HG03103 (cell line): ENCODE measurements around the gene COLQ.
"Not testable (repeated sequence)": the region's sequence is repeated elsewhere in the genome, so short reads cannot be mapped to it uniquely, and the experiment has no call there.

Experiments used
- ATAC-seq: cut with Tn5 transposase; IDR thresholded peaks from one replicate; pipeline ENCODE4 v1.9.1; 2021; ENCODE audit warnings: low read depth; ENCODE audit not compliant: unreplicated experiment

Gene COLQ

GRCh38 chr3:15458212-15458780 is 63.2 kb downstream of the COLQ start:
- ATAC-seq = no peak

DNA sequence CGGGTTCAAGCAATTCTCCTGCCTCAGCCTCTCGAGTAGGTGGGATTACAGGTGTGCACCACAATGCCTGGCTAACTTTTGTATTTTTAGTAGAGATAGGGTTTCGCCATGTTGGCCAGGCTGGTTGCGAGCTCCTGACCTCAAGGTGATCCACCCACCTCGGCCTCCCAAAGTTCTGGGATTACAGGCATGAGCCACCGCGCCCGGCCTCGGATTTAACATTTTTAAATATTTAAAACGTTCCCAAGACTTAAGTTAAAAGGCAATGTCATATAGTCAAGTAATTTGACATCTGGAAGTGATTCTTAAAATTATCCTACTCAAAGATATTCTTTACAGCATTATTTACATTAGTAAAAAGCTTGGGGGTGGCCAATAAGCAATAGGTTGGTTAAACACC is 64.6 kb downstream of the COLQ start:
- ATAC-seq = not testable (repeated sequence)

DNA sequence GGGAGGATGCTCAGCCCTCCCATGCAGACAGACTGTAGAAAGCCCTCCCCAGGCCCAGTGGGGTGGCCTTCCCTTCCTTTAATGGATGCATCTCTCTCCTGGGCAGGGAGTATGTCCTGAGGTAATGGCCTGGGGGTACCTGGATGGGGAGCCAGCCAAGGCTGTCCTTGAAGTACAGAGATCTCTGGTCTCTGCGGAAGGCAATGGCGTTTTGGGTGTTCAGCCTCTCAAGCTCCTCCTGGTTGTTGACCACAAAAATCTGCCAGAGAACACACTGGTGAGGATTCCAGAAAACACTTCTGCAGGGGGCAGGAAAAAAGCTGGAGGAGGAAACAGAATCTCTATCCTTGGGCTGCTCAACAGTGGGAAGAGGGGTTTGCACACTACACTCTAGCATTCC is 65.2 kb downstream of the COLQ start:
- no peak for ATAC-seq

- ATAC-seq = no peak
These were observed 65.8 kb downstream of the COLQ start for GRCh38 chr3:15455756-15456155.

- ATAC-seq = no peak
These were observed 66.5 kb downstream of the COLQ start for GRCh38 chr3:15454965-15455364.

DNA sequence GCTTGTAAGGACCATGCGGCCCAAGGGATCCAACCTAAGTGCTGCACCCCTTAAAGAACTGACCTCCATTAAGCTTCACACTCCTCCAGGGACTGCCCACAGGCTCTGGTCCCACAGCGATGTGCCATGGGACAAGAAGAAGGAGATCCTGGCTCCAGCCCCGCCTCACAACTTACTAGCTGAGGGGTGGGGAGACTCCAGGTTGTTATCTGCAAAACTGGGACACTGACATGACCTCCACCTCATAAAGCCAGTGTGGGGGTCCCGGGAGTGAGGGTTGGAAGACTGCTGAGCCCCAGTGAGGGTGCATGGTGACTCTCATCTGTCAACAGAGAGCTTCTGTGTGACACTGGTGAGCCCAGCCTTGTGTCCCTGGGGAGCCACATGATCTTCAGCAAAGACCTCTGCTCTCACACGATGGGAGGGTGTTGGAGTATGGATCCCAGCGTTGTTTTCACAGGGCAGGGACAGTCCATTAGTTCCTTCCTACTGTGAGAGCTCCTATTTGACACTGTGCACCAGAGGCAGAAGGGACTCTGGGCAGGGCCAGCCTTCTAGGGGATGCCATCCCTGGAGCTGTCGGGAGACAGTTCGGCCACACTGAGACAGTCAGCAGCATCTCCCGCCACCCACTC is 67.4 kb downstream of the COLQ start:
- ATAC-seq = no peak

- no peak for ATAC-seq
These were observed 68.0 kb downstream of the COLQ start for GRCh38 chr3:15453501-15453900.

- no peak for ATAC-seq
These were observed 68.5 kb downstream of the COLQ start for GRCh38 chr3:15452961-15453360.

- ATAC-seq = no peak
These were observed 69.3 kb downstream of the COLQ start for GRCh38 chr3:15452156-15452555.

- no peak for ATAC-seq
These were observed 70.0 kb downstream of the COLQ start for GRCh38 chr3:15451216-15452113.

DNA sequence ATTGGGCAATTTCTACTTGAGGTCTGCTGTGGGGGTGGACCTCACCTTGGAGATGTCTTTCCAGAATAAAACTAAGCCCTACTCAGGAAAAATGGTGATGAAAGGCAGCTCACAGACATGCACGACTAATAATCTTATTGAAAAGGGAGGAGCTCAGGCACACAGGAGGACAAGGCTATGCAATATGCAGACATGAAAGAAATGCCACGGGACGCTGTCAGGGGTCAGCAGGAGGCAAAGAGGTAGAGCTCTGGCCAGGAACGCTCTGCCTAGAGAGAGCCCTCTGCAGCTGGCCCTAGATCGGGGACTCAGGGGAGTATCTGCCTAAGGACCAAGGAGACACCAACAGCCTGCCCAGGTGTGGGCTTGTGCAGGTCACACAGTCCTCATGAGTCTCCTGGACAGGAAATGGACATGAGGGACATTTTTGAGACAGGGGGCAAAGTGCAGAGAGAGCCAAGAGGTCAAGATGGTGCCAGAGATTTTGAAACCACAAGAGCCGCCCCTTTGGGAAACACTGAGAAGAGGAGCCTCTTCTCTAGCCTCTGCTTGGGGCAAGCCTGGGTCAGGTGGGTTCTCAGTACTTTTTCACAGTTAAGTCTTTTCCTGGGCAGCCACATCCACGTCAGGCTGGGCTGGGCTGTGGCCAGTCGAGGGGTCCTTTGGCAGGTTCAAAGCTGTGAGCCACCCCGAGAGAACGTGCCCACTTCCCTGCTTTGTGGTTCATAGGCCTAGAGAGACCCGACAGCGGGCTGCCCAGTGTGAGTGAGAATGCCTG is 70.9 kb downstream of the COLQ start:
- ATAC-seq = no peak

DNA sequence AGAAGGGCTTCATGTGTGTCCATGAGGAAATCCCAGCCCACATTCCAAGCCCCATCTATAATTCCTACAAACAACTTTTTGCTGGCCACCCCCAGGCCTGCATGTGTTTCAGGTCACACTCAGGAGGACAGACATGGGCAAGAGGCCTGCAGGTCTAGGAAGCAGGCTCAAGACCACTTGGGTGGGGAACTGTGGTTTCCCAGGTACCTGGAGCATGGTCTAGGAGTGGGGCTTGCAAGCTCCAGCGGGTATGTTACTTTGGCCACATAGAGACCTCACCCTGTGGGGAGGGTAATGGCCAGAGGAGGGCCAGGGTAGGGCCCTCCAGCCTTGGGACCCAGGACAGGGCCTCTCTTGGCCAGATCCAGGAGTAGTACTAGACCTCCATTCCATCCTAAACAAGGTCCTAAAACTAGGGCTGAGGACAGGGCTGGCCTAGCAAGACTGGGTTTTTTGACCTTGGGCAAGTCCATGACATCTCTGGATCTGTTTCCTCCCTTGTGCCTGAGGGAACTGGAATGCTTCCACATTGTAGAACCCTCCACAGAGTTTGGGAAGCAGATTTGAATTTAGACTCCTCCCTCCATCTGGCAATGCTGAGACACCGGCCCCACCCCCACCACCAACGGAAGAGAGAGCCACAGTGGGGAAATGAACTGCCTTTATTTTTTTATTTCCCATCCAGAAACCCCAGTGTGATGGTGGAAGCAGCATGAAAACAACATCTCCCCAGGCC is 71.8 kb downstream of the COLQ start:
- no peak for ATAC-seq

- no peak for ATAC-seq
These were observed 77.5 kb downstream of the COLQ start for GRCh38 chr3:15443826-15444524.

- ATAC-seq = no peak
These were observed 80.6 kb downstream of the COLQ start for GRCh38 chr3:15440891-15441290.

DNA sequence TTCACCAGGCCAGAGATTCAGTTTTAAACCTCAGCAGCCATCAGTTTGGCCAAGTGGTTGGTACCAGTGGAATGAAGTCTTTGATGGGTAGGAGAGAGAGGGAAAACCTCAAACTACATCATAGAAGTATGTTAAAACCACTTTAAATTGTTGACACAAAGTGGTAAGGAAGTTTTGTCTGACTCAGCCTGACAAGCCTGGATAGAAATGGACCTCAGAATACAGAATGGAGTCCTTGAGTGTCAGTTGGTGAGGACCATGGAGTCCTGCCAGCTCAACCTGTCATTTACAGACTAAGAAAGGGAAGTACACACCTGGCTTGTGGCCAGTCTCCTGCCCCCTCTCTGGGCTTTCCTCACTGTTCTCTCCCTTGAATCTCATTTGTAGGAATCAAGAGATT is 82.0 kb downstream of the COLQ start:
- no peak for ATAC-seq

GRCh38 chr3:15438983-15439382 is 82.5 kb downstream of the COLQ start:
- no peak for ATAC-seq

GRCh38 chr3:15436246-15436645 is 85.3 kb downstream of the COLQ start:
- no peak for ATAC-seq

- no peak for ATAC-seq
These were observed 86.8 kb downstream of the COLQ start for GRCh38 chr3:15434756-15435155.

DNA sequence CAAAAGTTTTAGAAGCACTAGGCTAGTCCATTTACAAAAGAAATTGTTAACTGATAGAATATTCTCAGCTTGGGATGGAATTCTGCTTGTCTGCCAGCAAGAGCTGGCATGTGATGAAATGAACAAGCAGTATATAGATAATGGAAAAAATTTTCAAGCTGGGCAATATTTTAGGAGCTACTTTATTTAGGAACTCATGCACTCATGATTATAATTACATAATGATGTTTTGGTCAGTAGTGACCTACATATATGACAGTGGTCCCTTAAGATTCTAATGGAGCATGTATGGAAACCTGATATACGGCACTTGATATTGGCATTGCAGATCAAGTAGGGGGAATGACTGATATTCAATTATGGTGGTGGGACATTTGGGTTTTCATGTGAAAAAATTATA is 88.0 kb downstream of the COLQ start:
- ATAC-seq = no peak
